Kidney (tissue), 14 donors: ENCODE measurements around the gene GSG1L. TPM values are rescaled to one million over a fixed set of nuclear protein-coding genes. Genes with fewer than 3 reads are reported as not detected.

Experiments used
- DNase-seq, 5 donors: peaks; one replicate each; pipeline ENCODE4 v3.0.0-alpha.2; 2013 to 2020
- FAIRE-seq: peaks from 2 replicates; lab custom pipeline; 2012; peaks lifted over from hg19 to GRCh38; lab: Jason Lieb, UNC
- H3K27ac ChIP-seq, 2 donors: one replicate each; pipeline ENCODE4 v1.7.0; 2013; ENCODE audit warnings: low read depth in 2 of 2, low read length in 2 of 2, inconsistent platforms in 1 of 2
- H3K27me3 ChIP-seq: one replicate; pipeline ENCODE4 v1.7.1; 2013; ENCODE audit warnings: low read length, inconsistent platforms; ENCODE audit not compliant: control insufficient read depth, insufficient read depth
- H3K36me3 ChIP-seq, 3 donors: one replicate each; pipeline versions ENCODE4 v1.7.0 to v1.7.1; 2013; ENCODE audit warnings: low read length in 3 of 3, control low read depth in 1 of 3, inconsistent platforms in 1 of 3; ENCODE audit not compliant: insufficient read depth in 3 of 3, control insufficient read depth in 2 of 3
- H3K4me1 ChIP-seq, 3 donors: one replicate each; pipeline versions ENCODE4 v1.7.0 to v1.7.1; 2013; ENCODE audit warnings: low read length in 3 of 3, inconsistent platforms in 1 of 3, low read depth in 1 of 3; ENCODE audit not compliant: control insufficient read depth in 2 of 3, insufficient read depth in 2 of 3
- H3K4me3 ChIP-seq, 3 donors: one replicate each; pipeline versions ENCODE4 v1.7.0 to v1.8.1; 2013; ENCODE audit warnings: low read length in 3 of 3, control low read depth in 1 of 3, inconsistent platforms in 1 of 3
- H3K9ac ChIP-seq, 3 donors: one replicate each; pipeline versions ENCODE4 v1.7.0 to v1.7.1; 2013; ENCODE audit warnings: low read length in 3 of 3, control low read depth in 1 of 3, inconsistent platforms in 1 of 3
- H3K9me3 ChIP-seq, 3 donors: one replicate each; pipeline versions ENCODE4 v1.7.0 to v1.7.1; 2013; ENCODE audit warnings: low read length in 3 of 3, control low read depth in 1 of 3, inconsistent platforms in 1 of 3; ENCODE audit not compliant: control insufficient read depth in 2 of 3, insufficient read depth in 1 of 3
- CTCF ChIP-seq: IDR thresholded peaks from 3 replicates; pipeline ENCODE4 v1.5.1; 2012; ENCODE audit warnings: mild to moderate bottlenecking, moderate library complexity, borderline replicate concordance; ENCODE audit not compliant: insufficient read depth; ENCODE audit errors: extremely low read depth
- intact Hi-C: fragments of 100-400 bp; cut with DNase I; formaldehyde crosslinking; loops from one replicate; pipeline ENCODE4 v1.11.1; 2022
- polyA plus RNA-seq: library from polyadenylated mRNA; stranded (reverse); fragments of 350-450 nt; fragmentation: Illumina TruSeq; extraction: RNeasy Lipid Tissue Mini Kit (QIAGEN cat#74804); gene quantifications from one replicate; pipeline ENCODE4 v1.2.3, GENCODE V29; 2014; ENCODE audit warnings: low read depth, low replicate concordance; ENCODE audit not compliant: insufficient read depth
- total RNA-seq: library from RNA; stranded (reverse); fragmentation: NEBNext Ultra II Directional; extraction: Animal tissue kit (Norgen Biotek cat#: 25700); gene quantifications from one replicate; pipeline ENCODE4 v1.2.1, GENCODE V29; 2021
- donor health status: control.
- donor health status: control.
- donor health status: control.
- donor health status: control.
- donor health status: control.
- donor health status: DM: yes; HTN: yes; CAD: no.
- donor health status: Normal renal cell carcinoma (clear cell type).

The GSG1L gene
- total and polyA plus RNA-seq, 2 donors from 2014 or later = not detected

- peaks cover 0 to 13% (median 10%) of the 10 kb centered on the region in 3 donors for H3K36me3 ChIP-seq
- DNase-seq (no peak), FAIRE-seq (no peak)
- no peaks in the 10 kb centered on the region for H3K4me1 ChIP-seq
- H3K4me3 ChIP-seq = no peak overlapping the region
- intact Hi-C loops = no loop called here
- no peaks in the 10 kb centered on the region for H3K27me3 ChIP-seq
- H3K9me3 ChIP-seq = no peaks in the 10 kb centered on the region
- TF ChIP-seq CTCF = no peak
- H3K27ac ChIP-seq = no peak overlapping the region
- no peak overlapping the region for H3K9ac ChIP-seq
Measured at GRCh38 chr16:27759967-27760788, 303.3 kb downstream of the GSG1L start.

GRCh38 chr16:27759301-27759871 is 304.1 kb downstream of the GSG1L start:
- TF ChIP-seq CTCF = no peak
- no peaks in the 10 kb centered on the region for H3K27me3 ChIP-seq
- H3K4me1 ChIP-seq = no peaks in the 10 kb centered on the region
- DNase-seq = no peak
- no peak overlapping the region for H3K4me3 ChIP-seq
- no peaks in the 10 kb centered on the region for H3K9me3 ChIP-seq
- FAIRE-seq = no peak
- intact Hi-C loops = no loop called here
- no peak overlapping the region for H3K9ac ChIP-seq
- no peak overlapping the region for H3K27ac ChIP-seq
- H3K36me3 ChIP-seq = peaks cover 0 to 10% (median 8%) of the 10 kb centered on the region in 3 donors

GRCh38 chr16:27758544-27758943 is 305.0 kb downstream of the GSG1L start:
- intact Hi-C loops = no loop called here
- Histone ChIP-seq H3K9ac (no peak overlapping the region), H3K4me3 (no peak overlapping the region), H3K4me1 (no peaks in the 10 kb centered on the region), H3K27ac (no peak overlapping the region), H3K36me3 (peaks cover 0 to 6% (median 5%) of the 10 kb centered on the region in 3 donors), H3K27me3 (no peaks in the 10 kb centered on the region), H3K9me3 (no peaks in the 10 kb centered on the region)
- TF ChIP-seq CTCF = no peak
- no peak for FAIRE-seq
- DNase-seq = no peak
